ENCODE data around the gene BOK.

GRCh38 chr2:241584436-241584835 lies 25.9 kb downstream of the BOK start:
- no peak for TF ChIP-seq CTCF (conservative IDR thresholded peaks at IDR 0.05 in 1 of 2, IDR thresholded peaks at IDR 0.05 in 1 of 2; ENCODE audit: low read depth in 1 of 2, low read length in 2 of 2)
- TF ChIP-seq EZH2 (IDR thresholded peaks at IDR 0.05; ENCODE audit: low read length, missing control alignments): no peak

Data from fibroblast of lung (primary cell).